Upper lobe of left lung (tissue), 4 donors: ENCODE results near the gene HSPA4.
"Not testable (repeated sequence)": the region's sequence is repeated elsewhere in the genome, so short reads cannot be mapped to it uniquely, and the experiment has no call there.

ENCODE experiments used
- CTCF ChIP-seq, 6 experiments: fragments of 450-650 bp in 4 of 6; fragments of 200-600 bp in 2 of 6; sonication (generic) in 2 of 6; IDR thresholded peaks; one replicate each; pipeline ENCODE4 v1.5.1; 2016 to 2019; ENCODE audit warnings: antibody characterized with exemption in 6 of 6
- EP300 ChIP-seq, 4 donors: sonication (generic); formaldehyde crosslinking; IDR thresholded peaks; one replicate each; pipeline ENCODE4 v1.5.1; 2017; ENCODE audit warnings: antibody characterized with exemption in 4 of 4, control low read depth in 2 of 4
- POLR2A ChIP-seq, 4 donors: fragments of 450-650 bp; IDR thresholded peaks; one replicate each; pipeline ENCODE4 v1.5.1; 2016 to 2017; ENCODE audit warnings: antibody characterized with exemption in 4 of 4, mild to moderate bottlenecking in 2 of 4
- POLR2AphosphoS5 ChIP-seq, 2 donors: sonication (generic); formaldehyde crosslinking; IDR thresholded peaks; one replicate each; pipeline ENCODE4 v1.5.1; 2017; ENCODE audit warnings: antibody characterized with exemption in 2 of 2

- TF ChIP-seq CTCF, EP300, POLR2A, POLR2AphosphoS5 (IDR thresholded peaks at IDR 0.05): not testable (repeated sequence)
Measured at GRCh38 chr5:133136890-133137289, 85.1 kb downstream of the HSPA4 start.
